NCI-H2107 treated with DMSO at 0.1 percent for 48 hours (cell line): ENCODE measurements around the gene TERT.
"Not testable (repeated sequence)": the region's sequence is repeated elsewhere in the genome, so short reads cannot be mapped to it uniquely, and the experiment has no call there.

ENCODE experiments used
- DNase-seq: peaks from one replicate; lab custom pipeline; 2025; ENCODE audit not compliant: unreplicated experiment; lab: John Stamatoyannopoulos, UW

Gene TERT

GRCh38 chr5:1243487-1244130 lies 51.3 kb downstream of the TERT start:
- DNase-seq = no peak

DNA sequence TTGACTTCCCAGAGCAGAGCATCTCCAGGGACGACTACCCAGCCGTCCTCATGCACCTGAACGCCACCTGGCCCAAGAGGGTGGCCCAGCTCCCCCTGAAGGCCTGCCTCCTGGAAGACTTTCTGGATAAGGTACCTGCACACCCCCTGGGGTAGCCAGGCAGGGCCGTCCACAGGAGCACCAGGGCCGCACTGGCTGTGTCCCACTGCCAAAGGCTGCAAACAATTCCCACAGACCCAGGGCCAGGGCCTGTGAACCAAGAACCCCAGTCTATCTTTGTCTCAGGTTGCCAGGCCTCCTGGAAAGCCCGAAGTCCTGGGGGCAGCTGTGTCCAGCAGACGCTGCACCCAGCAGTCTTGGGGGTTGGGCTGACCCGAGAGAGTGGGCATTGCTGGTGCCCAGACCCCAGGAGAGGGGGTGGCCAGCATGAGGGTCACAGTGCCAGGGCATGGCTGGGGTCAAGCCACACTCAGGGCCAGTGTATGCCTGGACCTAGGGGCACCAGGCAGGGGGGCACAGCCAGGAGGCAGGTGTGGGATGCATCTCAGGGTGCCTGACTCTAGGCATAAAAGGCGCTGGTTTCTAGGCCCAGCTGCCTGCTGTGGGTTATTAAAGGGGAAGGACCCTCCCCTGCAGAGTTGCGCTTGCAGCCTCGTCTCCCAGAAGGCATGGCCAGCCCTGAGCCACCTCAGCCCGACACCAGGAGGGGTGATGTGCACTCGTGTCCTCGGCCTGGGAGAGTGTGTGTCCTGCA lies 52.0 kb downstream of the TERT start:
- no peak for DNase-seq

- DNase-seq = no peak
These were observed 53.3 kb downstream of the TERT start for GRCh38 chr5:1241509-1242080.

- DNase-seq = no peak
These were observed 54.2 kb downstream of the TERT start for GRCh38 chr5:1240496-1241260.

DNA sequence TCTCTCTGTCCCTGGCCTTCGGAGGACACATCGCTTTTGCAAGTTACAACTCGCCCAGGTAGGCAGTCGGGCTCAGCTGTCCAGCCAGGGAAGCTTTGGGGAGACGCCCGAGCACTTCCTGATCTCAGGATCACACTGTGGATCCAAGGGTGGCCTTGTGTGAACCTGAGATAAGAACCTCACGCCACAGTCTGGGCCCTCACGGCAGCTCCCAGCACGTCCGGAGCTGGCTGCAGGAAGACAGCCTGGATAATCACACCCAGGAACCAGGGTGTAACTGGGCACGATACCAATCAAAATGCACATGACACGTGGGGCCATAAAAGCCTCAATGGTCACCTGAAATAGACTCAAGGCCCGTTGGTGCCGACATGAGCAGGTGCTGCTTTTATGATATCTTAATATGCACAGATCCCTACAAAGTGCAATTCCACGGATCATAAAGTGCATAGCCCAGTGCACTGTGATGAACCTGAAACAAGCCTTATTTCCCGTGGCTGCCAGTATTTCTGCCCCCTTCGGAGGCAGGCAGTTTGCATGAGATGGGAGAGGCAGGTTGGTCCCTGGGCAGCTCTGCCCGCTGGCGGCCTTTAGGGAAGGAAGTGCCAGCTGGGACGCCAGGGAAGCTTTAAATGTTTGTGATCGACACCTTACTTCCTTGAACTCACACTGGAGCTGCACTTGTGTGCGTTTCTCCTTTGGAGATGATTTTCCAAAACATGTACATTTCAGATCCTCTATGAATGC lies 55.2 kb downstream of the TERT start:
- no peak for DNase-seq

GRCh38 chr5:1235838-1236237 lies 59.0 kb downstream of the TERT start:
- DNase-seq = no peak

DNA sequence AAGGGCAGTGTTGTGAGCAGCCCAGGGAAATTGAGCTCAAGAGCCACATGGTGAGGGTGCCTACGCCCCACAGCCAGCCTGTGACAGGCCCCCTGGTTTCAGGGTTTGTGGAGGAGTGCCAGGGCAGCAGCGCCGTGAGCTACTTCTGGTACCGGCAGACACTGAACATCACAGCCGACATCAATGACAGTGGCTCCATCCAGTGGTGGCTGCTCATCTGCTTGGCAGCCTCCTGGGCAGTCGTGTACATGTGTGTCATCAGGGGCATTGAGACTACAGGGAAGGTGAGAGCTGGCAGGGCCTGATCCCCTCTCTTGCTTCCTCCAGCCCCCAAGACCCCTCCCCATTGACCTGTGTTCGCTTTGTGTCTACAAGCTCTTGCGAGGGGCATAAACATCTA lies 59.5 kb downstream of the TERT start:
- DNase-seq = no peak

DNA sequence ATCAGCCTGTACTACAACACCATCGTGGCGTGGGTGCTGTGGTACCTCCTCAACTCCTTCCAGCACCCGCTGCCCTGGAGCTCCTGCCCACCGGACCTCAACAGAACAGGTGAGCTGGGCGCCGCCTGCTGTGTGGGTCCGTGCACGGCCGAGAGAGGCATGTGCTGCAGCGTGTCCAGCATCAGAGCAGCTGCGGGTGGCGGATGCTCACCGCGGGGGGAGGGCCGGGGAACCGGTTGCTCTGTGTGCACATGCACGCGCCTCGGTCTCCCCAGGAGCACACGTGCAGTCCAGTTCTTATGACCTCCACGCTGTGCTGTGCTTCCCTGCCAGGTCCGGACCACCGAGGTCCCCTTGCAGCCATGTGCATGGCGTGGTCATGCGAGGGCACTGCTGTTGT lies 62.1 kb downstream of the TERT start:
- DNase-seq = no peak

DNA sequence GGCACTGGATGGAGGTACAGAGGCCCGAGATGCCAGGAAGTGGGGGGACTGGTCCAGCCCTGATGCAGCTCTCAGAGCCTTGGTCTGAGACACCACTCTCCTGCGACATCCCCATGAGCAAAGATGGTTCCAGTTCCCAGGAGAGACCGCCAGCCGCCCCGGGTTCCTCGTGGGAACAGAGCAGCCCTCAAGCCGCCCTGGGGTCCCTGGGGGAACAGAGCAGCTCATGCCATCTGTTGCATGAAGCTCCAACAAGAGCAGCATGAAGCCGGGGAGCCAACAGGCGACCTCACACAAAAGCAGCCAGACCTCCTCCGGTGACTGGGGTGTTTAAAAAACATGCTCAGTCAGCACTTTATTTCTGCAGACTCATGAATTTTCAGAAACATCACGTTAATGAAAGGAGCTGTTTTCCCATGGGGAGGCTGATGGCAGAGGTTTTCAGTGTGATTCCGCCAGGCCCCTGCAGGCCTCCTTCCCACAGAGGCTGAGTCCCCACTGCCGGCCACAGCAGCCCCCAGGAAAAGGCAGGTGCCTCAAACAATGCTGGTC lies 63.4 kb downstream of the TERT start:
- DNase-seq = peak; percentile 26

GRCh38 chr5:1230551-1230950 lies 64.3 kb downstream of the TERT start:
- no peak for DNase-seq

DNA sequence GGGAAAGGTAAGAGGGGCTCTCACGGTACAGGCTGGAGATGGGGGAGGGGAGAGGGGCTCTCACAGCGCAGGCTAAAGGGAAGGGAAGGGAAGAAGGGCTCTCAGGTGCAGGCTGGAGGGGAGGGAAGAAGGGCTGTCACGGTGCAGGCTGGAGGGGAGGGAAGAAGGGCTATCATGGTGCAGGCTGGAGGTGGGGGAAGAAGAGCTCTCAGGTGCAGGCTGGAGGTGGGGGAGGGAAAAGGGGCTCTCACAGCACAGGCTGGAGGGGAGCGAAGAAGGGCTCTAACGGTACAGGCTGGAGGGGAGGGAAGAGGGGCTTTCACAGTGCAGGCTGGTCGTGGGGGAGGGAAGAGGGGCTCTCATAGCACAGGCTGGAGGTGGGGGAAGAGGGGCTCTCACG lies 65.0 kb downstream of the TERT start:
- DNase-seq = peak; percentile 48

- DNase-seq = not testable (repeated sequence)
These were observed 65.8 kb downstream of the TERT start for GRCh38 chr5:1229023-1229422.

DNA sequence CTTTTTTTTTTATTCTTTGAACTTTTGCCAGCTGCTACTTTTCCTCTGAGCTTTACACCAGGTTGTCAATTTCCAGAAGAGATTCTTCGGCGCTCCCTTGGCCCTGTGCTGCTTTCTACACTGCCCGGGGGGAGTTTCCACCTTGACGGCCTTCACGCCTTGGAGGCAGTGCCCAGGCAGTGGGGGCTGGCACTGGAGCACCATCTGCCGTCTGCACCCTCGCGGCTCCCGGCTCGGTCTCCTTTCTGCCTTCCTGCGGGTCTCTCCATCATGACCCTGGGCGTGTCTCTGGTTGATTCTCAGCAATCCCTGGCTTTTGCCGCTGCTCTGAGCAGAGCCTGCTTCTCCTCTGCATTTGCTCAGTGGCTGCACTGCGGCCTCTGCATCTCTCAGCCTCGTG lies 66.7 kb downstream of the TERT start:
- DNase-seq = no peak

DNA sequence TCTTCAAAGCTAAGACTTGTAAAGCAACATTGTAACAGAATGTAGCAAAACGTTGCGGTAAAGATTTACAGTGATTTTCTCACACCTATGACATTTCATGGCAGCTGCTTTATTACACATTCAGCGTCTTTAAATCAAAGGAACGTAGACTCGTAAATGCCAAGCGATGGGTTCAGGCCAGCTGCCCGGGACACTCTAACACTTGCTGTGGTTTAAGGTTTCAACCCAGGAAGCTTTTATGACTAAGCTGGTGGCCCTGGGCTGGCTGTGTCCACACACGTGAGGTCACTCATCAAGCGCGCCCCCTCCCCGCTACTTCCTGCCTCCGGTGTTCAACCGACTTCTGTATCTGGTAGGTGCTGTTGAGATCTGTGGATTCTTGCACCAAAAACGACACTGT lies 67.2 kb downstream of the TERT start:
- DNase-seq = peak; percentile 65

- DNase-seq = no peak
These were observed 67.9 kb downstream of the TERT start for GRCh38 chr5:1226839-1227581.

GRCh38 chr5:1226231-1226630 lies 68.6 kb downstream of the TERT start:
- no peak for DNase-seq

DNA sequence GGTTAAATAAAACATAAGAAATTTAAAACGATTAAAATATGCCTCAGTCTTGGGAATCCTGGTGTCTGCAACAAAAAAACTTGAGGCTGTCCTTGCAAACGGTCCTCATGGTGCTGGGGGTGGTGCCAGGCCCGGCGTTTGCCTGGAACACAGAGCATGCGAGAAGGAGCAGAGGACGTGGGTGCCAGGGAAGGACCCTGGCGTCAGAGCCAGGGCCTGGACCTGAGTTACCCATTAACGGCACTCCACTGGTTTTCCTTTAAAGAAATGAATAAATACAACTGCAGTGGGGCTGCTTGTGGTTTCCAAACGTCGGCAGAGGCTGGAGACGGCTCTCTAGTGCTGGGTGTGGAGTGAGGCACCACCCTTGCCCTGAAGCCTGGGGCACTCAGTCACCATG lies 69.8 kb downstream of the TERT start, which contains the start of gene SLC6A18:
Gene SLC6A18, plus strand, starts transcription at position 301 of the 400 bp plus-strand sequence. Its CDS starts 97 bp downstream, at position 398.
- no peak for DNase-seq

DNA sequence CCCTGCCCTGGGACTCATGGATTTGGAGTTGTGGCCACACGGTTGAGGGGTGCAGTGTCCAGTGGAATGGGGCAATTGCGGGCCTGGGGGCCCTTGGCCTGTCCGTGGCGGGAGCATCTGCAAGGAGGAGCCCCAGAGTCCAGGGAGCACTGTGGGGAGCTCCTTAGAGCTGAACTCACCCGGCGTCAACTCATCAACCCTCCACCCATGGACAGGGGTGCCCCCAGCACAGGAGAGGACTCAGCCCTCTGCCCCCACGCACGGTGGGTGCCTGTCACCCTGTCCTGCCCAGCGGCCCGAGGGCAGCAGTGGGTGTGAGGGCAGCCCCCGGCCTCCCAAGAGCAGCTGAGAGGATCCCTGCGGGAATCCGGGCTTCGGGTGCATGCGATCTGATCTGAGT lies 70.2 kb downstream of the TERT start:
- DNase-seq = no peak

- no peak for DNase-seq
These were observed 71.6 kb downstream of the TERT start for GRCh38 chr5:1223278-1223670.
